ENCODE measurements around the gene AURKAIP1. TPM values are rescaled to one million over a fixed set of nuclear protein-coding genes. Genes with fewer than 3 reads are reported as not detected.
A peak's percentile ranks its signal among the peaks of the same experiment; 100 is the strongest.

AURKAIP1 gene
- total and polyA plus RNA-seq, 2 of the 13 experiments (the other 11 are each of a cell fraction or from before 2014, with no cell fraction given) = 69.5 to 175 TPM

DNA sequence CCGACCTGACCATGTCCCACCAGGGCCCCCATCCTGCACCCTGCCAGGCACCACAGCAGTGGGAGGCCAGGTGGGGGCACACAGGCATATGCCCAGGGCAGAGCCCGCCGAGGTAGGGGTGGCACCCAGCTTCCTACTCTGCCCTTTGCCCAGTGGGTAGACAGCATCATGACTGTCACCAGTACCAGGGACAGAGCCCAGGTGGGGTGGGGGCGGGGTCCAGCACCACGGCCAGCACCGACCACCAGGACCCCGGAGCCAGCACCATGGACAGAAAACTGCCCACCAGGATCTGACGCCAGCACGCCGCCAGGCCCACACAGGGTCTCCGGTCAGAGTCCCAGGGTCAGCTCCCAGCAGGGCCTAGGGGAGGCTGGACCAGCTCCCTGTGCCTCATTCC is 40.2 kb downstream of the AURKAIP1 start (continued):
- TF ChIP-seq, protein P1, sequence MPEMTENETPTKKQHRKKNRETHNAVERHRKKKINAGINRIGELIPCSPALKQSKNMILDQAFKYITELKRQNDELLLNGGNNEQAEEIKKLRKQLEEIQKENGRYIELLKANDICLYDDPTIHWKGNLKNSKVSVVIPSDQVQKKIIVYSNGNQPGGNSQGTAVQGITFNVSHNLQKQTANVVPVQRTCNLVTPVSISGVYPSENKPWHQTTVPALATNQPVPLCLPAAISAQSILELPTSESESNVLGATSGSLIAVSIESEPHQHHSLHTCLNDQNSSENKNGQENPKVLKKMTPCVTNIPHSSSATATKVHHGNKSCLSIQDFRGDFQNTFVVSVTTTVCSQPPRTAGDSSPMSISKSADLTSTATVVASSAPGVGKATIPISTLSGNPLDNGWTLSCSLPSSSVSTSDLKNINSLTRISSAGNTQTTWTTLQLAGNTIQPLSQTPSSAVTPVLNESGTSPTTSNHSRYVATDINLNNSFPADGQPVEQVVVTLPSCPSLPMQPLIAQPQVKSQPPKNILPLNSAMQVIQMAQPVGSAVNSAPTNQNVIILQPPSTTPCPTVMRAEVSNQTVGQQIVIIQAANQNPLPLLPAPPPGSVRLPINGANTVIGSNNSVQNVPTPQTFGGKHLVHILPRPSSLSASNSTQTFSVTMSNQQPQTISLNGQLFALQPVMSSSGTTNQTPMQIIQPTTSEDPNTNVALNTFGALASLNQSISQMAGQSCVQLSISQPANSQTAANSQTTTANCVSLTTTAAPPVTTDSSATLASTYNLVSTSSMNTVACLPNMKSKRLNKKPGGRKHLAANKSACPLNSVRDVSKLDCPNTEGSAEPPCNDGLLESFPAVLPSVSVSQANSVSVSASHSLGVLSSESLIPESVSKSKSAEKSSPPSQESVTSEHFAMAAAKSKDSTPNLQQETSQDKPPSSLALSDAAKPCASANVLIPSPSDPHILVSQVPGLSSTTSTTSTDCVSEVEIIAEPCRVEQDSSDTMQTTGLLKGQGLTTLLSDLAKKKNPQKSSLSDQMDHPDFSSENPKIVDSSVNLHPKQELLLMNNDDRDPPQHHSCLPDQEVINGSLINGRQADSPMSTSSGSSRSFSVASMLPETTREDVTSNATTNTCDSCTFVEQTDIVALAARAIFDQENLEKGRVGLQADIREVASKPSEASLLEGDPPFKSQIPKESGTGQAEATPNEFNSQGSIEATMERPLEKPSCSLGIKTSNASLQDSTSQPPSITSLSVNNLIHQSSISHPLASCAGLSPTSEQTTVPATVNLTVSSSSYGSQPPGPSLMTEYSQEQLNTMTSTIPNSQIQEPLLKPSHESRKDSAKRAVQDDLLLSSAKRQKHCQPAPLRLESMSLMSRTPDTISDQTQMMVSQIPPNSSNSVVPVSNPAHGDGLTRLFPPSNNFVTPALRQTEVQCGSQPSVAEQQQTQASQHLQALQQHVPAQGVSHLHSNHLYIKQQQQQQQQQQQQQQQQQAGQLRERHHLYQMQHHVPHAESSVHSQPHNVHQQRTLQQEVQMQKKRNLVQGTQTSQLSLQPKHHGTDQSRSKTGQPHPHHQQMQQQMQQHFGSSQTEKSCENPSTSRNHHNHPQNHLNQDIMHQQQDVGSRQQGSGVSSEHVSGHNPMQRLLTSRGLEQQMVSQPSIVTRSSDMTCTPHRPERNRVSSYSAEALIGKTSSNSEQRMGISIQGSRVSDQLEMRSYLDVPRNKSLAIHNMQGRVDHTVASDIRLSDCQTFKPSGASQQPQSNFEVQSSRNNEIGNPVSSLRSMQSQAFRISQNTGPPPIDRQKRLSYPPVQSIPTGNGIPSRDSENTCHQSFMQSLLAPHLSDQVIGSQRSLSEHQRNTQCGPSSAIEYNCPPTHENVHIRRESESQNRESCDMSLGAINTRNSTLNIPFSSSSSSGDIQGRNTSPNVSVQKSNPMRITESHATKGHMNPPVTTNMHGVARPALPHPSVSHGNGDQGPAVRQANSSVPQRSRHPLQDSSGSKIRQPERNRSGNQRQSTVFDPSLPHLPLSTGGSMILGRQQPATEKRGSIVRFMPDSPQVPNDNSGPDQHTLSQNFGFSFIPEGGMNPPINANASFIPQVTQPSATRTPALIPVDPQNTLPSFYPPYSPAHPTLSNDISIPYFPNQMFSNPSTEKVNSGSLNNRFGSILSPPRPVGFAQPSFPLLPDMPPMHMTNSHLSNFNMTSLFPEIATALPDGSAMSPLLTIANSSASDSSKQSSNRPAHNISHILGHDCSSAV (CRISPR knock-in tag; IDR thresholded peaks at IDR 0.05; ENCODE audit: borderline replicate concordance) = no peak
- TF ChIP-seq NRL (CRISPR knock-in tag; IDR thresholded peaks at IDR 0.05; ENCODE audit: borderline replicate concordance) (no peak), REL (CRISPR knock-in tag; conservative IDR thresholded peaks at IDR 0.05) (no peak), ZNF34 (CRISPR knock-in tag; IDR thresholded peaks at IDR 0.05; ENCODE audit: borderline replicate concordance) (no peak), NFYB (CRISPR knock-in tag; IDR thresholded peaks at IDR 0.05) (no peak), GZF1 (CRISPR knock-in tag; IDR thresholded peaks at IDR 0.05) (peak; percentile 79)
- TF ChIP-seq, protein P2, sequence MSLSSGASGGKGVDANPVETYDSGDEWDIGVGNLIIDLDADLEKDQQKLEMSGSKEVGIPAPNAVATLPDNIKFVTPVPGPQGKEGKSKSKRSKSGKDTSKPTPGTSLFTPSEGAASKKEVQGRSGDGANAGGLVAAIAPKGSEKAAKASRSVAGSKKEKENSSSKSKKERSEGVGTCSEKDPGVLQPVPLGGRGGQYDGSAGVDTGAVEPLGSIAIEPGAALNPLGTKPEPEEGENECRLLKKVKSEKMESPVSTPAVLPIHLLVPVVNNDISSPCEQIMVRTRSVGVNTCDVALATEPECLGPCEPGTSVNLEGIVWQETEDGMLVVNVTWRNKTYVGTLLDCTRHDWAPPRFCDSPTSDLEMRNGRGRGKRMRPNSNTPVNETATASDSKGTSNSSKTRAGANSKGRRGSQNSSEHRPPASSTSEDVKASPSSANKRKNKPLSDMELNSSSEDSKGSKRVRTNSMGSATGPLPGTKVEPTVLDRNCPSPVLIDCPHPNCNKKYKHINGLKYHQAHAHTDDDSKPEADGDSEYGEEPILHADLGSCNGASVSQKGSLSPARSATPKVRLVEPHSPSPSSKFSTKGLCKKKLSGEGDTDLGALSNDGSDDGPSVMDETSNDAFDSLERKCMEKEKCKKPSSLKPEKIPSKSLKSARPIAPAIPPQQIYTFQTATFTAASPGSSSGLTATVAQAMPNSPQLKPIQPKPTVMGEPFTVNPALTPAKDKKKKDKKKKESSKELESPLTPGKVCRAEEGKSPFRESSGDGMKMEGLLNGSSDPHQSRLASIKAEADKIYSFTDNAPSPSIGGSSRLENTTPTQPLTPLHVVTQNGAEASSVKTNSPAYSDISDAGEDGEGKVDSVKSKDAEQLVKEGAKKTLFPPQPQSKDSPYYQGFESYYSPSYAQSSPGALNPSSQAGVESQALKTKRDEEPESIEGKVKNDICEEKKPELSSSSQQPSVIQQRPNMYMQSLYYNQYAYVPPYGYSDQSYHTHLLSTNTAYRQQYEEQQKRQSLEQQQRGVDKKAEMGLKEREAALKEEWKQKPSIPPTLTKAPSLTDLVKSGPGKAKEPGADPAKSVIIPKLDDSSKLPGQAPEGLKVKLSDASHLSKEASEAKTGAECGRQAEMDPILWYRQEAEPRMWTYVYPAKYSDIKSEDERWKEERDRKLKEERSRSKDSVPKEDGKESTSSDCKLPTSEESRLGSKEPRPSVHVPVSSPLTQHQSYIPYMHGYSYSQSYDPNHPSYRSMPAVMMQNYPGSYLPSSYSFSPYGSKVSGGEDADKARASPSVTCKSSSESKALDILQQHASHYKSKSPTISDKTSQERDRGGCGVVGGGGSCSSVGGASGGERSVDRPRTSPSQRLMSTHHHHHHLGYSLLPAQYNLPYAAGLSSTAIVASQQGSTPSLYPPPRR (CRISPR knock-in tag; IDR thresholded peaks at IDR 0.05; ENCODE audit: borderline replicate concordance) = no peak
- TF ChIP-seq, protein P3, sequence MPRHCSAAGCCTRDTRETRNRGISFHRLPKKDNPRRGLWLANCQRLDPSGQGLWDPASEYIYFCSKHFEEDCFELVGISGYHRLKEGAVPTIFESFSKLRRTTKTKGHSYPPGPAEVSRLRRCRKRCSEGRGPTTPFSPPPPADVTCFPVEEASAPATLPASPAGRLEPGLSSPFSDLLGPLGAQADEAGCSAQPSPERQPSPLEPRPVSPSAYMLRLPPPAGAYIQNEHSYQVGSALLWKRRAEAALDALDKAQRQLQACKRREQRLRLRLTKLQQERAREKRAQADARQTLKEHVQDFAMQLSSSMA (CRISPR knock-in tag; IDR thresholded peaks at IDR 0.05) = no peak
- TF ChIP-seq, protein P4, sequence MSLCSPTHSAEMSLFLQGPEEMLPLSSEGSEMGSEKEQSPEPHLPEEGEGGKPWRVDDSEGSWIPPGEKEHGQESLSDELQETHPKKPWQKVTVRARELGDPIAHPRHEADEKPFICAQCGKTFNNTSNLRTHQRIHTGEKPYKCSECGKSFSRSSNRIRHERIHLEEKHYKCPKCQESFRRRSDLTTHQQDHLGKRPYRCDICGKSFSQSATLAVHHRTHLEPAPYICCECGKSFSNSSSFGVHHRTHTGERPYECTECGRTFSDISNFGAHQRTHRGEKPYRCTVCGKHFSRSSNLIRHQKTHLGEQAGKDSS (CRISPR knock-in tag; IDR thresholded peaks at IDR 0.05; ENCODE audit: borderline replicate concordance, low read depth) = no peak
- TF ChIP-seq, protein P5, sequence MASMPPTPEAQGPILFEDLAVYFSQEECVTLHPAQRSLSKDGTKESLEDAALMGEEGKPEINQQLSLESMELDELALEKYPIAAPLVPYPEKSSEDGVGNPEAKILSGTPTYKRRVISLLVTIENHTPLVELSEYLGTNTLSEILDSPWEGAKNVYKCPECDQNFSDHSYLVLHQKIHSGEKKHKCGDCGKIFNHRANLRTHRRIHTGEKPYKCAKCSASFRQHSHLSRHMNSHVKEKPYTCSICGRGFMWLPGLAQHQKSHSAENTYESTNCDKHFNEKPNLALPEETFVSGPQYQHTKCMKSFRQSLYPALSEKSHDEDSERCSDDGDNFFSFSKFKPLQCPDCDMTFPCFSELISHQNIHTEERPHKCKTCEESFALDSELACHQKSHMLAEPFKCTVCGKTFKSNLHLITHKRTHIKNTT (CRISPR knock-in tag; IDR thresholded peaks at IDR 0.05) = no peak
- TF ChIP-seq, protein P6, sequence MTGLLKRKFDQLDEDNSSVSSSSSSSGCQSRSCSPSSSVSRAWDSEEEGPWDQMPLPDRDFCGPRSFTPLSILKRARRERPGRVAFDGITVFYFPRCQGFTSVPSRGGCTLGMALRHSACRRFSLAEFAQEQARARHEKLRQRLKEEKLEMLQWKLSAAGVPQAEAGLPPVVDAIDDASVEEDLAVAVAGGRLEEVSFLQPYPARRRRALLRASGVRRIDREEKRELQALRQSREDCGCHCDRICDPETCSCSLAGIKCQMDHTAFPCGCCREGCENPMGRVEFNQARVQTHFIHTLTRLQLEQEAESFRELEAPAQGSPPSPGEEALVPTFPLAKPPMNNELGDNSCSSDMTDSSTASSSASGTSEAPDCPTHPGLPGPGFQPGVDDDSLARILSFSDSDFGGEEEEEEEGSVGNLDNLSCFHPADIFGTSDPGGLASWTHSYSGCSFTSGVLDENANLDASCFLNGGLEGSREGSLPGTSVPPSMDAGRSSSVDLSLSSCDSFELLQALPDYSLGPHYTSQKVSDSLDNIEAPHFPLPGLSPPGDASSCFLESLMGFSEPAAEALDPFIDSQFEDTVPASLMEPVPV (CRISPR knock-in tag; IDR thresholded peaks at IDR 0.05) = no peak
